Stimulated activated CD4-positive, alpha-beta T cell treated with anti-CD3 and anti-CD28 coated beads, Interleukin-4, amount 100 ng/mL, for 4 hours (primary cell): ENCODE measurements around the gene RAB35.

Experiments
- DNase-seq, 2 experiments: peaks; one replicate each; pipeline ENCODE4 v3.0.0-alpha.2; 2020

RAB35 gene

GRCh38 chr12:120132054-120132836 is 15.7 kb upstream of the RAB35 start:
- no peak for DNase-seq

GRCh38 chr12:120131116-120131515 is 14.6 kb upstream of the RAB35 start:
- DNase-seq: no peak

GRCh38 chr12:120130011-120130410 is 13.5 kb upstream of the RAB35 start:
- DNase-seq: no peak

- no peak for DNase-seq
These were observed 10.1 kb upstream of the RAB35 start for GRCh38 chr12:120126635-120127005.

GRCh38 chr12:120125792-120126634 is 9.5 kb upstream of the RAB35 start:
- no peak for DNase-seq

- no peak for DNase-seq
These were observed 8.5 kb upstream of the RAB35 start for GRCh38 chr12:120125029-120125428.

GRCh38 chr12:120121766-120122293 is 5.3 kb upstream of the RAB35 start:
- DNase-seq: no peak

GRCh38 chr12:120121343-120121742 is 4.8 kb upstream of the RAB35 start:
- no peak for DNase-seq

GRCh38 chr12:120119271-120119973 is 2.9 kb upstream of the RAB35 start:
- peak in 1 of 2 experiments; percentile 43 for DNase-seq

- no peak for DNase-seq
These were observed 1.9 kb upstream of the RAB35 start for GRCh38 chr12:120118321-120119061.

GRCh38 chr12:120117961-120118320 is 1.4 kb upstream of the RAB35 start:
- DNase-seq: no peak

- peak; percentile 95 to 98 for DNase-seq
These were observed 469 bp upstream of the RAB35 start for GRCh38 chr12:120116792-120117651.

- no peak for DNase-seq
These were observed 687 bp downstream of the RAB35 start for GRCh38 chr12:120115692-120116440.

- no peak for DNase-seq
These were observed 1.5 kb downstream of the RAB35 start for GRCh38 chr12:120115066-120115465.

- peak; percentile 19 to 42 for DNase-seq
These were observed 5.7 kb downstream of the RAB35 start for GRCh38 chr12:120110550-120111501.

- no peak for DNase-seq
These were observed 6.8 kb downstream of the RAB35 start for GRCh38 chr12:120109570-120110267.

- DNase-seq: no peak
These were observed 10.4 kb downstream of the RAB35 start for GRCh38 chr12:120106151-120106550.

GRCh38 chr12:120103371-120103770 is 13.2 kb downstream of the RAB35 start:
- no peak for DNase-seq

GRCh38 chr12:120103044-120103338 is 13.6 kb downstream of the RAB35 start:
- DNase-seq: no peak
